WTC11 (cell line): Measurements from ENCODE around the gene FBXL2.

Experiments
- ATF1 ChIP-seq: sonication (generic); formaldehyde crosslinking; IDR thresholded peaks from 2 replicates; pipeline ENCODE4 v1.8.1; 2023; ENCODE audit warnings: mild to moderate bottlenecking, moderate library complexity, missing genetic modification reagents
- ATF6 ChIP-seq: sonication (generic); formaldehyde crosslinking; IDR thresholded peaks from 2 replicates; pipeline ENCODE4 v1.8.1; 2023; ENCODE audit warnings: mild to moderate bottlenecking, missing genetic modification reagents
- CTCF ChIP-seq: fragments of 200-600 bp; IDR thresholded peaks from 2 replicates; pipeline ENCODE4 v1.8.0; 2022; ENCODE audit warnings: antibody characterized with exemption
- ETV6 ChIP-seq: sonication (generic); formaldehyde crosslinking; IDR thresholded peaks from 2 replicates; pipeline ENCODE4 v1.8.1; 2022; ENCODE audit warnings: mild to moderate bottlenecking, missing genetic modification reagents
- FOXK1 ChIP-seq: sonication (generic); formaldehyde crosslinking; IDR thresholded peaks from 2 replicates; pipeline ENCODE4 v1.8.0; 2022; ENCODE audit warnings: mild to moderate bottlenecking, moderate library complexity, missing genetic modification reagents
- JAZF1 ChIP-seq: fragments of 250-450 bp; sonication (Bioruptor Pico); IDR thresholded peaks from 2 replicates; pipeline ENCODE4 v1.9.0; 2021; ENCODE audit warnings: moderate library complexity, mild to moderate bottlenecking, inconsistent platforms
- NR2C2 ChIP-seq: sonication (generic); formaldehyde crosslinking; IDR thresholded peaks from 2 replicates; pipeline ENCODE4 v1.8.0; 2022; ENCODE audit warnings: mild to moderate bottlenecking, missing genetic modification reagents
- ZNF138 ChIP-seq: sonication (generic); formaldehyde crosslinking; conservative IDR thresholded peaks from 2 replicates; pipeline ENCODE4 v1.8.1; 2022; ENCODE audit warnings: mild to moderate bottlenecking, moderate library complexity, missing genetic modification reagents

- no peak for TF ChIP-seq CTCF
- no peak for TF ChIP-seq ATF1
- TF ChIP-seq NR2C2 (CRISPR knock-in tag), result no peak
- no peak for TF ChIP-seq FOXK1 (CRISPR knock-in tag)
- TF ChIP-seq ETV6, result no peak
- TF ChIP-seq ATF6 (CRISPR knock-in tag), result no peak
- TF ChIP-seq ZNF138 (CRISPR knock-in tag), result no peak
- no peak for TF ChIP-seq JAZF1 (CRISPR knock-in tag)
Observed at GRCh38 chr3:33389908-33390307, 112.7 kb downstream of the FBXL2 start.
